Activated CD8-positive, alpha-beta T cell treated with anti-CD3 and anti-CD28 coated beads, Interleukin-2, amount 10 ng/mL, durations not matched to agents 7 days and 5 days (primary cell): ENCODE measurements around the gene RIMS3. TPM values are rescaled to one million over a fixed set of nuclear protein-coding genes. Genes with fewer than 3 reads are reported as not detected.

Source experiments
- ATAC-seq: fragments of 150-1000 bp; cut with Tn5 transposase; one replicate; pipeline ENCODE4 v1.10.0; 2021; ENCODE audit warnings: moderate library complexity
- CTCF ChIA-PET: fragments of 350-600 bp; sonication (Branson Sonifier 250); formaldehyde crosslinking; loops from one replicate; lab custom pipeline; 2021; ENCODE audit warnings: antibody characterized with exemption; lab: Charles Lee
- POLR2A ChIA-PET: fragments of 350-600 bp; sonication (Branson Sonifier 250); formaldehyde crosslinking; loops from one replicate; lab custom pipeline; 2021; ENCODE audit warnings: antibody characterized with exemption; lab: Charles Lee
- DNase-seq: peaks from one replicate; pipeline ENCODE4 v3.0.0-alpha.2; 2020
- H3K27ac Mint-ChIP-seq: one replicate; pipeline ENCODE4 v1.8.0; 2021; ENCODE audit warnings: mild to moderate bottlenecking, mixed read lengths
- H3K27me3 Mint-ChIP-seq: one replicate; pipeline ENCODE4 v1.8.0; 2021; ENCODE audit warnings: low read depth, mixed read lengths
- H3K36me3 Mint-ChIP-seq: one replicate; pipeline ENCODE4 v1.8.0; 2021; ENCODE audit warnings: low read depth, mixed read lengths
- H3K4me1 Mint-ChIP-seq: one replicate; pipeline ENCODE4 v1.8.0; 2021; ENCODE audit warnings: low read depth, mixed read lengths
- H3K4me3 Mint-ChIP-seq: one replicate; pipeline ENCODE4 v1.8.0; 2021; ENCODE audit warnings: mild to moderate bottlenecking, mixed read lengths
- H3K9me3 Mint-ChIP-seq: one replicate; pipeline ENCODE4 v1.8.0; 2022; ENCODE audit warnings: mixed read lengths; ENCODE audit not compliant: insufficient read depth
- total RNA-seq, 2 experiments: library from RNA; stranded (reverse); gene quantifications; one replicate each; pipeline ENCODE4 v1.2.3, GENCODE V29; 2021

RIMS3 gene
- total RNA-seq, 2 experiments from 2014 or later = 4.7 to 6.2 TPM

DNA sequence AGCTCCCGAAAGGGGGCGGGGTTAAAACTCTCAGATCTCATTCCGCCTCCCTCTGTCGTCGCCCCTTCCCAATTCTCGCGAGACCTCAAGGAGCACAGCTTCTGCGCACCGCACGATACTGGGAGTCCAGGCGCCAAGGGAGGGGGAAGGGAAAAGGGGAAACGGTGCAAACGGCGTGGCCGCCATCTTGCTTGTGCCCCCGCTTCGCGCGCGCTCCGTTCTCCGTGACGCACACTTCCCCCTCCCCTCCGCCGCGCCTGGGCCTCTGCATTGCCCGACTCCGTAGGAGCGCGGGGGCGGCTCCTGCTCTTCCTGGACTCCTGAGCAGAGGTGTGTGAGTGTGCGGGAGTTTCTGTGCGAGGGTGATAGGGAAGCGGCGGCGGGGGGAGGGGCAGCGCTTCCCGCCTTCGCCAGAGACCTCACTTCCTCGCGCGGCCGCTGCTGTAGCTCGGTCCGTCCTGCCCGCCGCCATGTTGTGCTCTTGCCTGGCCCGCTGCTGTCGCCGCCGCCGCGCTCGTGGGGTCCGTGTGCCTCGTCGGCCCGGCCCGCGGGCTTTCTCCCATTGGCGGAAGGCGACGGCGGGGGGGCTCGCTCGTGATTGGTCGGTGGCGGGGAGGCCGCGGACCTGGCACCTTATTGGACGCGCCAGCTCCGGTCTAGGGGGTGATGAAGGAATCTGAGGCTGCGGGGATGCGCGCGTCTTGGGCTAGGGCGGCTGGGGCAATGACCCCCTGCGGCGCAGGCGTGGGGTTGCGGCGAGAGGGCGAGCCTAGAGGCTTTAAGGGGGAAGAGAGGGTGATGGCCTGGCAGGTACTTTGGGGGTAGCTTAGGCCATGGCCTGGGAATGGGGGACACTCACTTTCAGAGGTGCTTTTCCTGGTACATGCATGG lies 26.3 kb upstream of the RIMS3 start, which contains the start of gene NFYC:
Gene NFYC, plus strand, starts transcription at position 167 of the 891 bp plus-strand sequence. CDS start 47,140 bp downstream, outside the sequence.
- POLR2A ChIA-PET = interaction anchor here (0.6 to 2.8 kb wide), 53 partner anchors 9 to 1200 kb away, joined by 3 to 66 read pairs (median 4); partner anchors contain the start of genes BMP8A, CITED4, CTPS1 and SMAP2
- CTCF ChIA-PET = interaction anchor here (0.6 to 5.8 kb wide), 22 partner anchors 9 to 160 kb away, joined by 3 to 41 read pairs (median 6); partner anchors contain the start of gene ZNF684
- peak; percentile 98 for DNase-seq
- peak; percentile 89 for ATAC-seq
- Mint-ChIP-seq H3K27ac (peak within 1 kb of the TSS; percentile 93), H3K4me3 (peak within 1 kb of the TSS; percentile 87), H3K27me3 (no peaks in the 10 kb centered on the region), H3K4me1 (peaks cover 52% of the 10 kb centered on the region), H3K36me3 (peaks cover 41% of the 10 kb centered on the region), H3K9me3 (no peaks in the 10 kb centered on the region)

DNA sequence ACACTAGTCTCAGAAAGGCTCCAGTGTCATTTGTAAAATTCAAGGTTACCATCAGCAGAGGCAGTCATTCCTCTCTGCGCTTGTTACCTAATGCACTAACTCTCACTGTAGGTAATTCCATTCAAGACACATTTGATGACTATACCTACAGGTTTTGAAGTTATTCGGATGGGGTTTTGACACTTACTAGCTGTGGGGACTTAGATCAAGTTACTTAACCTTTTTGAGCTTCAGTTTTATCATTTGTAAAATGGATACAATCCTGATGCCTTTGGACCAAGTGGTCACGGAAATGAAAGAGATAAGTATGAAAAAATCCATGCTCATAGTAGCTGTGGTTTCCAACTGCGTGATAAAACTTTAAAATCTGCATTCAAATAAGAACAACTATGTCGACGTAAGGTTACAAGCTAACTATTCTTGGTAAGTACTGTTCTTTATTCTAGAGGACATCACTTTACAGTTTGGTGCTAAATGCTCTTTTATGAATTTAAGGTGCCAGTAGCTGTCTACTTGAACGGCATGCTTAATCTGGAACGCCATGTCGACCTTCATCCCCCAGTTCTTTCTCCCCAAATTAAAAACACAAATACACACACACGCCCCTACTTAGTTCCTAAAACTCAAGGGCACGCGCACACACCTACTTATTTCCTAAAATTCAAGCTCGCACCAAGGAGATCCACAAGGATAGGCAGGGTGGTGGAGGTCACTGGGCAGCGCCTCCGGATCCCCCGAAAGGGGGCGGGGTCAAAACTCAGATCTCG lies 25.5 kb upstream of the RIMS3 start:
- H3K27me3 Mint-ChIP-seq = no peaks in the 10 kb centered on the region
- no peaks in the 10 kb centered on the region for H3K9me3 Mint-ChIP-seq
- POLR2A ChIA-PET = interaction anchor here (0.6 to 2.8 kb wide), 48 partner anchors 10 to 1200 kb away, joined by 3 to 66 read pairs (median 4); partner anchors contain the start of genes BMP8A, CITED4, CTPS1 and SMAP2
- CTCF ChIA-PET = interaction anchor here (0.6 to 5.8 kb wide), 23 partner anchors 8 to 260 kb away, joined by 3 to 41 read pairs (median 6); partner anchors contain the start of genes RIMS3 and ZNF684
- DNase-seq (no peak), ATAC-seq (no peak)
- H3K36me3 Mint-ChIP-seq = peaks cover 38% of the 10 kb centered on the region
- peaks cover 45% of the 10 kb centered on the region for H3K4me1 Mint-ChIP-seq
- peak overlapping the region; percentile 87 for H3K4me3 Mint-ChIP-seq
- H3K27ac Mint-ChIP-seq = peak overlapping the region; percentile 93

- ATAC-seq = no peak
- DNase-seq = no peak
- no peaks in the 10 kb centered on the region for H3K9me3 Mint-ChIP-seq
- no peak overlapping the region for H3K27ac Mint-ChIP-seq
- CTCF ChIA-PET = interaction anchor here (0.6 to 5.3 kb wide), 8 partner anchors 9 to 262 kb away, joined by 3 to 24 read pairs (median 4); partner anchors contain the start of gene RIMS3
- POLR2A ChIA-PET = interaction anchor here (0.6 to 2.8 kb wide), 3 partner anchors 64 to 315 kb away, joined by 3 to 10 read pairs (median 3); no protein-coding TSS in a partner anchor
- no peaks in the 10 kb centered on the region for H3K27me3 Mint-ChIP-seq
- peaks cover 44% of the 10 kb centered on the region for H3K36me3 Mint-ChIP-seq
- H3K4me1 Mint-ChIP-seq = peaks cover 40% of the 10 kb centered on the region
- H3K4me3 Mint-ChIP-seq = no peak overlapping the region
Measured at GRCh38 chr1:40689737-40690136, 24.3 kb upstream of the RIMS3 start.

DNA sequence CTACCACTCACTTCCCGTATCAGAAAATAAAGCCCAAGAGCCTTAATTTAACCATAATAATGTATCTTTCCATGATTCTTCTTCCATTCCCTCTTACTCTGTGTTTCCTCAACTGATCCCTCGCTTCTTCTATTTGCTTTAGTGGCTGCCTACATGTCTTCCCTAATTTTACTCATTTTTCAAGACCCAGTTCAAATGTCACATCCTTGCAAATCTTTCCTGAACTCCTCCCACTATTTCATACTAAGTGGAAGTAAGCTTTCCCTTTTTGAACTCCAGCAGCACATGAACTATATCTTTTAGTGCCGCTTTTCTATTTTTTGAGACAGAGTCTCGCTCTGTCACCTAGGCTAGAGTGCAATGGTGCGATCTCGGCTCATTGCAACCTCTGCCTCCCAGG lies 22.2 kb upstream of the RIMS3 start:
- POLR2A ChIA-PET = no interaction called here
- ATAC-seq = no peak
- CTCF ChIA-PET = interaction anchor here (5.3 kb wide), 1 partner anchor 18 kb away, joined by 24 read pairs; no protein-coding TSS in a partner anchor
- Mint-ChIP-seq H3K27ac (no peak overlapping the region), H3K4me1 (peaks cover 20% of the 10 kb centered on the region), H3K9me3 (no peaks in the 10 kb centered on the region), H3K4me3 (no peak overlapping the region), H3K36me3 (peaks cover 39% of the 10 kb centered on the region), H3K27me3 (no peaks in the 10 kb centered on the region)
- no peak for DNase-seq

DNA sequence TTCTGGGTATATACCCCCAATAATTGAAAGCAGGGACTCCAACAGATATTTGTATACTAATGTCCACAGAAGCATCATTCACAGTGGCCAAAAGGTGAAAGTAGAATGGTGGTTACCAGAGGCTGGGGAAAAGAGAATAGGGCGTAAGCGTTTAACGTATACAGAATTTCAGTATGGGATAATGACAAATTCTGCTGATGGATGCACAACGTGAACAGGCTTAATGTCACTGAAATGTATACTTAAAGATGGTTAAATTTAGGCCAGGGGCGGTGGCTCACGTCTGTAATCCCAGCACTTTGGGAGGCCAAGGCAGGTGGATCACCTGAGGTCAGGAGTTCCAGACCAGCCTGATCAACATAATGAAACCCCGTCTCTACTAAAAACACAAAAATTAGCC lies 21.6 kb upstream of the RIMS3 start:
- DNase-seq (no peak), ATAC-seq (no peak)
- CTCF ChIA-PET = no interaction called here
- Mint-ChIP-seq H3K36me3 (peaks cover 34% of the 10 kb centered on the region), H3K27ac (no peak overlapping the region), H3K27me3 (no peaks in the 10 kb centered on the region), H3K9me3 (no peaks in the 10 kb centered on the region), H3K4me1 (peaks cover 16% of the 10 kb centered on the region), H3K4me3 (no peak overlapping the region)
- POLR2A ChIA-PET = no interaction called here

DNA sequence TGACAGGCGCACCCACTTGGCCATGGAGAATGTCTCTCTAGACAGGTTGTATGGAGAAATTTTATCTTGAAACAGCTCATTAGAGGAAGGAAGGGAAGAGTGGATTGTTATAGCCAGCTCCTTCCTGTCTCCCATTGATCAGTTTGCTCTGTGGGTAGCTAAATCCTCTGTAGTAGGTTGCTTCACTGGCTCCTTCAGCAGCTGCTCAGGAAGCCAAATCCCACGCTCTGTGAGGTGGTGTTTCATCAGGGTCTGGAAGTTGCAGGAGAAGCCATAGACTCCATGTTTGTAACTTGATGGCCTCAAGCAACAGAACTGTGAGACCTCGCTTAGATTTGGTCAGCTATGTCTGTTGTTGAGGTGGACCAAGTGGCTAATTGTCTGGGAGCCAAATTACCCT lies 19.2 kb upstream of the RIMS3 start:
- Mint-ChIP-seq H3K36me3 (peaks cover 23% of the 10 kb centered on the region), H3K9me3 (no peaks in the 10 kb centered on the region), H3K27me3 (no peaks in the 10 kb centered on the region), H3K4me3 (no peak overlapping the region), H3K4me1 (peaks cover 7% of the 10 kb centered on the region), H3K27ac (no peak overlapping the region)
- ATAC-seq = no peak
- POLR2A ChIA-PET = no interaction called here
- CTCF ChIA-PET = interaction anchor here (1.2 to 1.5 kb wide), 3 partner anchors 29 to 165 kb away, joined by 3 to 7 read pairs (median 5); no protein-coding TSS in a partner anchor
- no peak for DNase-seq

GRCh38 chr1:40679165-40679953 lies 13.9 kb upstream of the RIMS3 start:
- POLR2A ChIA-PET = no interaction called here
- peaks cover 4% of the 10 kb centered on the region for H3K4me1 Mint-ChIP-seq
- H3K27ac Mint-ChIP-seq = no peak overlapping the region
- no peak for DNase-seq
- H3K9me3 Mint-ChIP-seq = no peaks in the 10 kb centered on the region
- CTCF ChIA-PET = interaction anchor here (1.2 to 3.8 kb wide), 3 partner anchors 10 to 95 kb away, joined by 4 to 15 read pairs (median 4); no protein-coding TSS in a partner anchor
- ATAC-seq = no peak
- no peaks in the 10 kb centered on the region for H3K36me3 Mint-ChIP-seq
- no peak overlapping the region for H3K4me3 Mint-ChIP-seq
- peaks cover 5% of the 10 kb centered on the region for H3K27me3 Mint-ChIP-seq

DNA sequence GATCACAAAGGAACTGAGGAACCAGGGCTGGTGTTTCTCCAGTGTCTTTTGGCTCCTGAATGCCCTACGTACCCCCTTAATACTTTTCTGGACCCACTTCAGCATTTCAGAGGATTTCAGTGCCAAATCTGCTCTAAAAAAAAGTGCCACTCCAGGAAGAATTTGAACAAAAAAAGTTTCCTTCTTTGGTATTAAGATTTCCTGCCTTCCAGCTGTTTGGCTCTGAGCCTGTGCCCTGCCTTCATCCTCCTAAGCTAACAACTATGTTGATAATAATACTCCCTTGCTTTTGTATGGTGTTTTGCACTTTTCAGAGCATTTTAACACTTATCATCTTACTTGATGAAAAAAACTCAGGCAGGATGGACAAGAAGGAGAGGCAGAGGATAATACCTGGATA lies 11.0 kb upstream of the RIMS3 start:
- ChIA-PET CTCF (no interaction called here), POLR2A (no interaction called here)
- H3K4me1 Mint-ChIP-seq = peaks cover 4% of the 10 kb centered on the region
- no peak for ATAC-seq
- no peaks in the 10 kb centered on the region for H3K9me3 Mint-ChIP-seq
- H3K27ac Mint-ChIP-seq = no peak overlapping the region
- H3K27me3 Mint-ChIP-seq = peaks cover 5% of the 10 kb centered on the region
- H3K4me3 Mint-ChIP-seq = no peak overlapping the region
- DNase-seq = no peak
- no peaks in the 10 kb centered on the region for H3K36me3 Mint-ChIP-seq

DNA sequence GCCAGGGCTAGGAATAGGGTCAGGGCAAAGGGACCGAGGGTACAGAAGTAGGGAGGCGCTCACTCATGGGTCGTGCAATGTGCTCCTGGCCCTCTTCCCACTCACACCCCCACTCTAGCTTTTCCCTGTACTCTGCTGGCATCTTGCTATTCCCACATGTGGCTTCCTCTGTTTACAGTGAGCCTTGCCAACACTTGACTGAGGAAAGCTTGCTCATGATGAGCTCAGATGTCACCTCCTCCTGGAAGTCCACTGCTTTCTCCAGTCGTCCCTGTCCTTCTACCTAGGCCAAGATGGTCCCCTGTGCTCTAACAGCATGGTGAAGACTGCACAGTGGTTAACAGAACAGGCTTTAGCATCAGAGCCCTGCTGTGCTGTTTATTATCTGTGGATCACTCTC lies 8.0 kb upstream of the RIMS3 start:
- Mint-ChIP-seq H3K9me3 (no peaks in the 10 kb centered on the region), H3K4me1 (peaks cover 9% of the 10 kb centered on the region), H3K27me3 (peaks cover 17% of the 10 kb centered on the region), H3K27ac (no peak overlapping the region), H3K36me3 (no peaks in the 10 kb centered on the region), H3K4me3 (no peak overlapping the region)
- ChIA-PET POLR2A (interaction anchor here (0.7 kb wide), 1 partner anchor 218 kb away, joined by 5 read pairs; no protein-coding TSS in a partner anchor), CTCF (interaction anchor here (0.7 to 2.4 kb wide), 2 partner anchors 18 to 306 kb away, joined by 3 to 6 read pairs; partner anchors contain the start of genes CTPS1 and NFYC)
- DNase-seq (no peak), ATAC-seq (no peak)

DNA sequence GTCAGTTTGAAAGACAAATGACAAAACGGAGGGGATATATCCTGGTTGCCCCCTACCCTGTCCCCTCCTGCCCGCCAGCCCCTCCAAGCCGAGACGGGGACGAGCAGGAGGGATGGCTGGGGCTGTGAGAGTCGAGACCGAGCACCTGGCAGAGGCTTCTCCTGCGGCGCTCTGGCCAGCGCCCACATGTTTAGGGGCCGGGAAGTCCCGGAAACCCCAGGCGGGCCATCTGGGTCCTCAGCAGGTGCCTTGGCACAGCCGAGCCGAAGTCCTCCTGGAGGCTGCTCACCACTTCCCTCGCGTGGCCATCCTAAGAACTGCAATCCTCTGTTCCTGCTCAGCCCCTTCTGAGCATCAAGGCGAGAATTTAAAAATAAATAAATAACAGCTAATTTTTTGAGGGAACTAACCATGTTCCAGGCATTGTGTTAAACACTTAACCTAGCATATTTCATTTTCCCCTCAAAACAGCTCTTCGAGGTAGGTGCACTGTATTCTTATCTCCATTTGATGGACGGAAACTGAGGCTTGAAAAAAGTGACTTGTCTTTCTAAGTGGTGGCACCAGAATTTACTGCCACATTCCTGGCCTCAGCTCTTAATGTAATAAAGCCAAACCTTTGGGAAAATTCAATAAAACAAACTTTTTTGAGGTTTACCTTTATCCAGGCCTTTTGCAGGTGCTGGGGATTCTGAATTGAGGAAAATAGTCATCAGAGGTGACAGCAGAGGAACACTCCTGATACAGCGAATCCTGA lies 3.5 kb upstream of the RIMS3 start:
- Mint-ChIP-seq H3K36me3 (no peaks in the 10 kb centered on the region), H3K4me1 (peaks cover 16% of the 10 kb centered on the region), H3K27ac (no peak overlapping the region), H3K27me3 (peaks cover 12% of the 10 kb centered on the region), H3K9me3 (no peaks in the 10 kb centered on the region), H3K4me3 (peak overlapping the region; percentile 36)
- DNase-seq = peak; percentile 90
- ChIA-PET CTCF (interaction anchor here (0.6 to 2.8 kb wide), 31 partner anchors 9 to 283 kb away, joined by 3 to 24 read pairs (median 4); partner anchors contain the start of gene NFYC), POLR2A (interaction anchor here (0.6 kb wide), 1 partner anchor 993 kb away, joined by 3 read pairs; no protein-coding TSS in a partner anchor)
- ATAC-seq = peak; percentile 59
